Measurements from ENCODE around the gene POPDC2.

The POPDC2 gene

DNA sequence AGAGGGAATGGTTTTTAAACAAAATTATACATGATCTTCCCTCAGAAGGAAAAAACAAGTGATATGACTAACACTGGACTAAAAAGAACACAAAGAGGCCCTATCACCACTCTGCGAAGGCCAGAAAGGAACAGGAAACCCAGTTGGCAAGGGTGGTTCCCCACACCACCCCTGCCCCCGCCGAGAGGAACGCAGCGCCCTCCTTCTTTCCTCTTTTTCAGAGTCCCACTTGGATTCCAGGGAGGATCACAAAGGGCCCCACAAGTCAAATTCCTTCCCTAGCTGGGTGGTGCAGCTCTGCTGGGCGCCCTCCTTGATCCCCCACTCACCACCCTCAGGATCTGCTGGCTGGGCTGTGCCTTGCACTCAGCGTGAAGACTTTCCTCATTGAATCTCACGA lies 32.9 kb downstream of the POPDC2 start:
- DNase-seq (ENCODE audit: low read depth): no peak
- no peak overlapping the region for H3K4me3 ChIP-seq (ENCODE audit: low read depth, low read length)
- TF ChIP-seq, protein P1, sequence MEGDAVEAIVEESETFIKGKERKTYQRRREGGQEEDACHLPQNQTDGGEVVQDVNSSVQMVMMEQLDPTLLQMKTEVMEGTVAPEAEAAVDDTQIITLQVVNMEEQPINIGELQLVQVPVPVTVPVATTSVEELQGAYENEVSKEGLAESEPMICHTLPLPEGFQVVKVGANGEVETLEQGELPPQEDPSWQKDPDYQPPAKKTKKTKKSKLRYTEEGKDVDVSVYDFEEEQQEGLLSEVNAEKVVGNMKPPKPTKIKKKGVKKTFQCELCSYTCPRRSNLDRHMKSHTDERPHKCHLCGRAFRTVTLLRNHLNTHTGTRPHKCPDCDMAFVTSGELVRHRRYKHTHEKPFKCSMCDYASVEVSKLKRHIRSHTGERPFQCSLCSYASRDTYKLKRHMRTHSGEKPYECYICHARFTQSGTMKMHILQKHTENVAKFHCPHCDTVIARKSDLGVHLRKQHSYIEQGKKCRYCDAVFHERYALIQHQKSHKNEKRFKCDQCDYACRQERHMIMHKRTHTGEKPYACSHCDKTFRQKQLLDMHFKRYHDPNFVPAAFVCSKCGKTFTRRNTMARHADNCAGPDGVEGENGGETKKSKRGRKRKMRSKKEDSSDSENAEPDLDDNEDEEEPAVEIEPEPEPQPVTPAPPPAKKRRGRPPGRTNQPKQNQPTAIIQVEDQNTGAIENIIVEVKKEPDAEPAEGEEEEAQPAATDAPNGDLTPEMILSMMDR (conservative IDR thresholded peaks at IDR 0.05; ENCODE audit: low read depth, low read length): no peak

DNA sequence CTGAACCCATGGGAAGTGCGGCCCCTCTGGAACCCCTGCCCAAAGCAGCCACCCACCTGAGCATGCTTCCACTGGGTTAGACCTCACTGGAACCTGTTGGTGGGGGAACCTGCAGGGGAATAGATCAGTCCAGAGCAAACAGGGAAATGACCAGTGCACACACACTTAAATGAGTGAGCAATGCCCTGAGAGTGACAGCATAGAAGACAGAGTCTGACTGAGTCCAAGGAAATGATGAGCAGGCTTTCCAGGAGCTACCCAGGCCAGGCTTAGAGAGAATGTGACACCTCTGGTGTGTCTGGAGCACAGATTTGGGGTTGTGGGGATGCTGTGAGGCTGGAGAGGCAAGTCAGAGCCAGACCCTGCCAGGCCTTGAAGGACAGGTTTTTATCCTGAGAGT lies 34.2 kb downstream of the POPDC2 start:
- no peak for DNase-seq (ENCODE audit: low read depth)
- TF ChIP-seq, protein P1 (conservative IDR thresholded peaks at IDR 0.05; ENCODE audit: low read depth, low read length): no peak

DNA sequence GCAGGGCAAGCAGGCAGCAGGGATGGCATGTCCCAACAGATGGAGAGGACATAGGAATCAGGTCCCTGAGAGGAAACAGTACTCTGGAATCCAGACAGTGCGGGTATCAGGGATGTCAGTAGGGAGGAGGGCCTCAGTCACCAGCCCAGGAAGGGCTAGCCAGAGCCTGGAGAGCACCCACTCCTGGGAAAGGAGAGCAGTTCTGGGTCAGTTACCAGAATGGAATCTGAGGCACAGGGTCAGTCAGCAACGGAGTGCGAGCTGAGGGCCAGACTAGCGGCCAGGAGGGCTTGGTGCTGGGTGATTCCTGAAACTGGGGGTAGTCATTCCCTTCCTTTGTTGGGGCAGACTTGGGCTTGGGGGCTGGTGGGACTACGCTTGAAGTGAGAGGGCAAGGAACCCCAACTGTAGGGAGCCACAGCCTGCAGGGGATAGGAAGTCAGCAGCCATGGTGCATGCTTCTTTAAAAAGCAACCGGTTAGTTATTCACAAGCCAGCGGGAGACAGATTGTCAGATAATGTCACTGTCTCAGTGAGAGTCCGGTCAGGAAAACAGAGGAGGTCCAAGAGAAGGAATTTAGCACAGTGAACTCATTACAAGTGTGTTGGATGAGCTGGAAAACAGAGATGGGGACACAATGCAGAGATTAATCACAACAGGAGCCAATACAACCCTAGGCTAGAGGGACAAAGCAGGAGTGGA lies 34.8 kb downstream of the POPDC2 start:
- no peak for DNase-seq (ENCODE audit: low read depth)
- TF ChIP-seq, protein P1 (conservative IDR thresholded peaks at IDR 0.05; ENCODE audit: low read depth, low read length): no peak
- no peak overlapping the region for H3K4me3 ChIP-seq (ENCODE audit: low read depth, low read length)

More for the DNA sequence above, 34.2 kb downstream of the POPDC2 start:
- H3K4me3 ChIP-seq (ENCODE audit: low read depth, low read length): no peak overlapping the region

DNA sequence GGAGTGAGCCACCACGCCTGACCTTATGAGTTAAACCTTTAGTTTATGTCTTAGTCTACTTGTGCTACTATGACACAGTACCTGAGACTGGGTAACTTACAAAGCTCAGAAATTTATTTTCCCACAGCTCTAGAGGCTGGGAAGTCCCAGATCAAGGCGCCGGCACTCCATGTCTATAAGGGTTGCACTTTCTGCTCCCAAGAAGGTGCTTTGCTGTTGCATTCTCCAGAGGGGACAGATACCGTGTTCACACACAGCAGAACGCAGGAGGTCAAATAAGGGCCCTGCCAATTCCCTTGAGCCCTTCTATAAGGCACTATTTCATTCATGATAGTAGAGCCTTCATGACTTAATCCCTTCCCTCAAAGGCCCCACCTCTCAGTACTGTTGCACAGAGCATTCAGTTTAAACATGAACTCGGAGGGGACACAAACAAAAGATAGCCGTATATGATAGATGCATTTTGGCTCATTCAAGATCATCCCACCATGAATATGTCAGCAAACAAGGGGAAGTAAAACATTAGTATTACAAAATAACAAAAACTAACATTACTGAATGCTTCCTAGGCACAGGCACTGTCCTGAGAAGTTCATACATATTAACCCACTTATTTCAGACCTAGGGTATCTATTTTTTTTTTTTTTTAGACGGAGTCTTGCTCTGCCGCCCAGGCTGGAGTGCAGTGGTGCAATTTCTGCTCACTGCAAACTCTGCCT lies 36.2 kb downstream of the POPDC2 start:
- H3K4me3 ChIP-seq (ENCODE audit: low read depth, low read length): no peak overlapping the region
- TF ChIP-seq, protein P1 (conservative IDR thresholded peaks at IDR 0.05; ENCODE audit: low read depth, low read length): no peak
- DNase-seq (ENCODE audit: low read depth): no peak

DNA sequence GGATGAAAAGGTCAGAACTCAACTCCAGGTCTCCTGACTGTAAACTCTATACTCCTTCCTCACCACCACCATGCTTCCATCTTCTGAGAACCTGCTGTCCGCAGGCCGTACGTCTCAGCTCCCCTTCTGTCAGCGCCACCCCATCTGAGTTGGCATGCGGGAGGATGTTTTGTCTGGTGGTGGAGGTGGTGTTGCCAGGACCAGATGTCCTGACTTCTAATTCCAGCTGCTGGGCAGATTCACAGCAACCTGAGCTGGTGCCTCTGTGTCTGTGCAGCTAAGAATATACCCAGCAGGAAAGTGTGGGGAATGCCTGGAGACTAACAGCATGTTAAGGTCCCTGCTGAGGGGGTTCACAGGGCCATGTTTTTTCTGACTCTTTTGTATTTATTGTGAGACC lies 39.5 kb downstream of the POPDC2 start:
- DNase-seq (ENCODE audit: low read depth): no peak
- TF ChIP-seq, protein P1 (conservative IDR thresholded peaks at IDR 0.05; ENCODE audit: low read depth, low read length): no peak
- H3K4me3 ChIP-seq (ENCODE audit: low read depth, low read length): no peak overlapping the region

DNA sequence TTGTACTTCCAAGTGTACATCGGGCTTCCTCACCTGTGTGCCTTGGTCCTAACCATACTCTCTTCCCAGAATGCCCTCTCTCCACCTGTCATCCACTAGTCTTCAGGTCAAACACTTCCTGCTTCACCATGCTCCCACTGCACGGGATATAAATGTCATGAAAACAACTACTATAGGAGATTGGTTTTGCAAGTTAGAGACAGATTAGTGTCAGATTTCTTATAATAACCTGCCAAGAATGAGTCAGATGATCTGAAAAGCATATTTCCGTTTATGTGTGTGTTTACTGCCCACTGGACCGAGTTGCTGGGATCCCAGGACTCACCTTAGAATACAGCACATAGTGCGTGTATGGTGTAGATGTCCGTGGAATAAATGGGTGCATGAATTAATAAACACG lies 41.3 kb downstream of the POPDC2 start:
- no peak for DNase-seq (ENCODE audit: low read depth)
- TF ChIP-seq, protein P1 (conservative IDR thresholded peaks at IDR 0.05; ENCODE audit: low read depth, low read length): no peak
- no peak overlapping the region for H3K4me3 ChIP-seq (ENCODE audit: low read depth, low read length)

Measured in choroid plexus epithelial cell (primary cell).